Measurements from ENCODE around the gene LRPAP1. TPM values are rescaled to one million over a fixed set of nuclear protein-coding genes. Genes with fewer than 3 reads are reported as not detected.

Gene LRPAP1
- total RNA-seq, 4 donors from 2014 or later = 112 to 153 (median 123) TPM

- 18 to 23% methylated on average over 14 to 17 of the region's 17 CpGs for WGBS, 2 donors
- DNase-seq (ENCODE audit: low spot score in 2 of 2) = peak; percentile 42 to 93
- TF ChIP-seq CTCF (IDR thresholded peaks at IDR 0.05) = peak in 1 of 3 donors; percentile 78
- no peak for TF ChIP-seq POLR2A (IDR thresholded peaks at IDR 0.05)
- H3K4me3 ChIP-seq (ENCODE audit: low read depth, poor library complexity, severe bottlenecking) = no peak overlapping the region
- intact Hi-C loops (cut with DNase I; ENCODE audit: low total_unique reads) = no loop called here
Measured at GRCh38 chr4:3480528-3481112, 51.6 kb downstream of the LRPAP1 start.

GRCh38 chr4:3479358-3480101 is 52.7 kb downstream of the LRPAP1 start:
- no peak for DNase-seq (ENCODE audit: low spot score in 2 of 2)
- TF ChIP-seq POLR2A (IDR thresholded peaks at IDR 0.05) = no peak
- no peak for TF ChIP-seq CTCF (IDR thresholded peaks at IDR 0.05)
- intact Hi-C loops (cut with DNase I; ENCODE audit: low total_unique reads) = no loop called here
- no peak overlapping the region for H3K4me3 ChIP-seq (ENCODE audit: low read depth, poor library complexity, severe bottlenecking)
- 78 to 91% methylated on average over 20 to 25 of the region's 25 CpGs for WGBS, 2 donors

GRCh38 chr4:3478446-3479357 is 53.5 kb downstream of the LRPAP1 start:
- H3K4me3 ChIP-seq (ENCODE audit: low read depth, poor library complexity, severe bottlenecking) = no peak overlapping the region
- WGBS, 2 donors = 79 to 85% methylated on average over 19 to 29 of the region's 35 CpGs
- intact Hi-C loops (cut with DNase I; ENCODE audit: low total_unique reads) = no loop called here
- DNase-seq (ENCODE audit: low spot score in 2 of 2) = no peak
- TF ChIP-seq CTCF (IDR thresholded peaks at IDR 0.05) (no peak), POLR2A (IDR thresholded peaks at IDR 0.05) (no peak)

- WGBS, 2 donors = 49 to 64% methylated on average over 15 to 19 of the region's 23 CpGs
- DNase-seq (ENCODE audit: low spot score in 2 of 2) = no peak
- H3K4me3 ChIP-seq (ENCODE audit: low read depth, poor library complexity, severe bottlenecking) = no peak overlapping the region
- TF ChIP-seq POLR2A (IDR thresholded peaks at IDR 0.05) = no peak
- no peak for TF ChIP-seq CTCF (IDR thresholded peaks at IDR 0.05)
- intact Hi-C loops (cut with DNase I; ENCODE audit: low total_unique reads) = no loop called here
Measured at GRCh38 chr4:3477750-3478430, 54.3 kb downstream of the LRPAP1 start.

- intact Hi-C loops (cut with DNase I; ENCODE audit: low total_unique reads) = no loop called here
- DNase-seq (ENCODE audit: low spot score in 2 of 2) = no peak
- no peak overlapping the region for H3K4me3 ChIP-seq (ENCODE audit: low read depth, poor library complexity, severe bottlenecking)
- 86 to 88% methylated on average over 12 to 26 of the region's 27 CpGs for WGBS, 2 donors
- TF ChIP-seq POLR2A (IDR thresholded peaks at IDR 0.05) = no peak
- no peak for TF ChIP-seq CTCF (IDR thresholded peaks at IDR 0.05)
Measured at GRCh38 chr4:3476936-3477749, 55.1 kb downstream of the LRPAP1 start.
